ENCODE data around the gene NRTN. TPM values are rescaled to one million over a fixed set of nuclear protein-coding genes. Genes with fewer than 3 reads are reported as not detected.

Gene NRTN
- total RNA-seq, 2 donors from 2014 or later, result 5.8 to 6.4 TPM

GRCh38 chr19:5800361-5801270 is 4.3 kb upstream of the NRTN start:
- no peak overlapping the region for H3K4me3 ChIP-seq (ENCODE audit: low read length)
- no peak for TF ChIP-seq CTCF (conservative IDR thresholded peaks at IDR 0.05)
- no peaks in the 10 kb centered on the region for H3K36me3 ChIP-seq (ENCODE audit: control insufficient read depth, insufficient read depth, low read length)
- WGBS, 2 experiments (ENCODE audit: insufficient coverage in 1 of 2, insufficient read length in 1 of 2), result 80 to 86% methylated on average over 8 to 17 of the region's 17 CpGs
- H3K4me1 Mint-ChIP-seq, result peaks cover 3% of the 10 kb centered on the region
- H3K4me3 Mint-ChIP-seq, result no peak overlapping the region
- H3K4me1 ChIP-seq (ENCODE audit: control insufficient read depth, insufficient read depth, low read length), result no peaks in the 10 kb centered on the region
- no peaks in the 10 kb centered on the region for H3K9me3 Mint-ChIP-seq
- H3K27ac Mint-ChIP-seq, result no peak overlapping the region
- H3K27me3 Mint-ChIP-seq (ENCODE audit: insufficient read depth), result peaks cover 44% of the 10 kb centered on the region
- no peak for DNase-seq
- no peak overlapping the region for H3K9ac ChIP-seq (ENCODE audit: extremely low read depth, low read length, poor library complexity, severe bottlenecking)
- no peak overlapping the region for H3K27ac ChIP-seq (ENCODE audit: low read depth, low read length)
- peaks cover 19% of the 10 kb centered on the region for H3K27me3 ChIP-seq (ENCODE audit: control insufficient read depth, insufficient read depth, low read length, poor library complexity, severe bottlenecking)
- no peaks in the 10 kb centered on the region for H3K9me3 ChIP-seq (ENCODE audit: control insufficient read depth, low read length)
- H3K36me3 Mint-ChIP-seq (ENCODE audit: low read depth), result no peaks in the 10 kb centered on the region

- Histone ChIP-seq H3K36me3 (ENCODE audit: control insufficient read depth, insufficient read depth, low read length) (no peaks in the 10 kb centered on the region), H3K4me1 (ENCODE audit: control insufficient read depth, insufficient read depth, low read length) (no peaks in the 10 kb centered on the region), H3K27me3 (ENCODE audit: control insufficient read depth, insufficient read depth, low read length, poor library complexity, severe bottlenecking) (peaks cover 19% of the 10 kb centered on the region), H3K4me3 (ENCODE audit: low read length) (no peak overlapping the region), H3K9me3 (ENCODE audit: control insufficient read depth, low read length) (no peaks in the 10 kb centered on the region), H3K9ac (ENCODE audit: extremely low read depth, low read length, poor library complexity, severe bottlenecking) (no peak overlapping the region), H3K27ac (ENCODE audit: low read depth, low read length) (no peak overlapping the region)
- peaks cover 8% of the 10 kb centered on the region for H3K4me1 Mint-ChIP-seq
- DNase-seq, result peak; percentile 88
- H3K4me3 Mint-ChIP-seq, result no peak overlapping the region
- H3K27me3 Mint-ChIP-seq (ENCODE audit: insufficient read depth), result peaks cover 40% of the 10 kb centered on the region
- no peak for TF ChIP-seq CTCF (conservative IDR thresholded peaks at IDR 0.05)
- H3K36me3 Mint-ChIP-seq (ENCODE audit: low read depth), result no peaks in the 10 kb centered on the region
- 38 to 55% methylated on average over 14 to 33 of the region's 33 CpGs for whole genome bisulfite sequencing, 2 experiments (ENCODE audit: insufficient coverage in 1 of 2, insufficient read length in 1 of 2)
- no peak overlapping the region for H3K27ac Mint-ChIP-seq
- no peaks in the 10 kb centered on the region for H3K9me3 Mint-ChIP-seq
Observed at GRCh38 chr19:5801796-5802619, 2.9 kb upstream of the NRTN start.

GRCh38 chr19:5803441-5803751 is 1.5 kb upstream of the NRTN start:
- Histone ChIP-seq H3K36me3 (ENCODE audit: control insufficient read depth, insufficient read depth, low read length) (no peaks in the 10 kb centered on the region), H3K27ac (ENCODE audit: low read depth, low read length) (no peak overlapping the region), H3K4me1 (ENCODE audit: control insufficient read depth, insufficient read depth, low read length) (no peaks in the 10 kb centered on the region), H3K9ac (ENCODE audit: extremely low read depth, low read length, poor library complexity, severe bottlenecking) (no peak overlapping the region), H3K9me3 (ENCODE audit: control insufficient read depth, low read length) (no peaks in the 10 kb centered on the region), H3K27me3 (ENCODE audit: control insufficient read depth, insufficient read depth, low read length, poor library complexity, severe bottlenecking) (peaks cover 19% of the 10 kb centered on the region), H3K4me3 (ENCODE audit: low read length) (peak overlapping the region; percentile 71)
- no peaks in the 10 kb centered on the region for H3K9me3 Mint-ChIP-seq
- no peak for DNase-seq
- H3K4me1 Mint-ChIP-seq, result peaks cover 8% of the 10 kb centered on the region
- TF ChIP-seq CTCF (conservative IDR thresholded peaks at IDR 0.05), result no peak
- H3K27me3 Mint-ChIP-seq (ENCODE audit: insufficient read depth), result peaks cover 40% of the 10 kb centered on the region
- H3K27ac Mint-ChIP-seq, result no peak overlapping the region
- H3K36me3 Mint-ChIP-seq (ENCODE audit: low read depth), result no peaks in the 10 kb centered on the region
- 33% methylated on average over 8 of the region's 8 CpGs; no CpG with 5 or more reads in 1 of the 2 experiments for WGBS, 2 experiments (ENCODE audit: insufficient coverage in 1 of 2, insufficient read length in 1 of 2)
- H3K4me3 Mint-ChIP-seq, result peak overlapping the region; percentile 54

All from endodermal cell (in vitro differentiated cells).